GM12801 (cell line): ENCODE measurements around the gene DPH6.

Experiments
- CTCF ChIP-seq: IDR thresholded peaks from one replicate; pipeline ENCODE4 v1.5.1; 2011; ENCODE audit warnings: control low read depth; ENCODE audit not compliant: insufficient read length; ENCODE audit errors: extremely low read depth

DPH6 gene

GRCh38 chr15:35466476-35466875, 79.5 kb downstream of the DPH6 start:
- no peak for TF ChIP-seq CTCF

GRCh38 chr15:35465783-35466182, 80.2 kb downstream of the DPH6 start:
- no peak for TF ChIP-seq CTCF

- TF ChIP-seq CTCF: no peak
Measured at GRCh38 chr15:35460616-35461015, 85.3 kb downstream of the DPH6 start.

- TF ChIP-seq CTCF: no peak
Measured at GRCh38 chr15:35458176-35458856, 87.6 kb downstream of the DPH6 start.

- no peak for TF ChIP-seq CTCF
Measured at GRCh38 chr15:35455201-35455600, 90.8 kb downstream of the DPH6 start.

GRCh38 chr15:35450492-35450891, 95.5 kb downstream of the DPH6 start:
- TF ChIP-seq CTCF: no peak

GRCh38 chr15:35448294-35448693, 97.7 kb downstream of the DPH6 start:
- TF ChIP-seq CTCF: no peak
